Measurements from ENCODE around the gene KLHL6.

The KLHL6 gene

DNA sequence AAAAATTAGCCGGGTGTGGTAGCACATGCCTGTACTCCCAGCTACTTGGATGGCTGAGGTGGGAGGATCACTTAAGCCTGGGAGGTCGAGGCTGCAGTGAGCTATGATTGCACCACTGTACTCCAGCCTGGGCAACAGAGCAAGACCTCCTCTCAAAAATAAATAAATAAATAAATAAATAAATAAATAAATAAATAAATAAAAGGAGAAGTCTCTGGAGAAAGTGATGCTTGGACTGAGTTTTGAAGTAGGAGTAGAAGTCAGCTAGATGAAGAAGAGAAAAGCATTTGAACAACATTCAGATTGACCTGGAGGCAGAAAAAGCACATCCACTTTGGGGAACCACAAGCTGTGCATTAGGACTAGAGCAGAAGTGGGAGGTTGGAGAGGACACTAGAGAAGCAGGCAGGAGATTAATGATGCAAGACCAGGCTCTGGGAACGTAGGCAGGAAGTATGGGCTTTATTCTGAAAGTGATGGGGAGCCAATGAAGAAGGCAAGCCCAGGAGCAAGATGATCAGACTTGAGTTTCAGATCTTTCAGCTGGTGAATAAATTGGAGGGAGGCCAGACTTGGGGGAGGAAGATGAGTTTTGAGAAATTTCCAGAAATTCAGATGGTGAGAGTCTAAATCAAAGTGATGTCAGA, 48.7 kb downstream of the KLHL6 start:
- no peak for DNase-seq (ENCODE audit: low spot score)

DNA sequence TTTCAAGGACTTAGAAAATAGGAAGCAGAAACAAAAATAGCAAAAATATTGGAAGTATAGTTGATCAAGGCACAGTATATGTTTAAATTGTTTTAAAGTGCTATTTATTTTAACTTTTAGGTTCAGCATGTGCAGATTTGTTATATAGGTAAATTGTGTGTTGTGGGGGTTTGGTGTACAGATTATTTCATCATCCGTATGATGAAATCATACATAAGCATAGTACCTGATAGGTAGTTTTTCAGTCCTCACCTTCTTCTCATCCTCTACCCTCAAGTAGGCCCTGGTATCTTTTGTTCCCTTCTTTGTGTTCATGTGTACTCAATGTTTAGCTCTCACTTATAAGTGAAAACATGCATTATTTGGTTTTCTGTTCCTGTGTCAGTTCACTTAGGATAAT, 50.9 kb downstream of the KLHL6 start:
- no peak for DNase-seq (ENCODE audit: low spot score)

DNA sequence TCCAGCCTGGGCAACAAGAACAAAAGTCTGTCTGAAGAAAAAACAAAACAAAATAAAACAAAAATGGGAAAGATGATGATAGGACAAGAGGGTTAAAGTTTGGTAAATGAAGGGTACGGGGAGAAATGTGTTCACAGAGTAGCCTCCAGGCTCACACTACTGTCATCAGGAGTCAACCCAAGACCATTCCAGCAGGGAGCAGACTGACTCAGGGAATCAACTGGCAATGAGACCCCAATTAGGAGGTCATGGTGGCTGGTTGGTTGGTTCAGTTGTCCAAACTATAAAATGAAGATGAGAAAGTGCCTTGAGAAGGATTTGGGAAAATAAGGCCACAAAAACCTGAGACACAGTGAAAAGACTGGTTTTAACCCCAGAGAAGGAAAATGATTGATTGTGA, 51.8 kb downstream of the KLHL6 start:
- no peak for DNase-seq (ENCODE audit: low spot score)

DNA sequence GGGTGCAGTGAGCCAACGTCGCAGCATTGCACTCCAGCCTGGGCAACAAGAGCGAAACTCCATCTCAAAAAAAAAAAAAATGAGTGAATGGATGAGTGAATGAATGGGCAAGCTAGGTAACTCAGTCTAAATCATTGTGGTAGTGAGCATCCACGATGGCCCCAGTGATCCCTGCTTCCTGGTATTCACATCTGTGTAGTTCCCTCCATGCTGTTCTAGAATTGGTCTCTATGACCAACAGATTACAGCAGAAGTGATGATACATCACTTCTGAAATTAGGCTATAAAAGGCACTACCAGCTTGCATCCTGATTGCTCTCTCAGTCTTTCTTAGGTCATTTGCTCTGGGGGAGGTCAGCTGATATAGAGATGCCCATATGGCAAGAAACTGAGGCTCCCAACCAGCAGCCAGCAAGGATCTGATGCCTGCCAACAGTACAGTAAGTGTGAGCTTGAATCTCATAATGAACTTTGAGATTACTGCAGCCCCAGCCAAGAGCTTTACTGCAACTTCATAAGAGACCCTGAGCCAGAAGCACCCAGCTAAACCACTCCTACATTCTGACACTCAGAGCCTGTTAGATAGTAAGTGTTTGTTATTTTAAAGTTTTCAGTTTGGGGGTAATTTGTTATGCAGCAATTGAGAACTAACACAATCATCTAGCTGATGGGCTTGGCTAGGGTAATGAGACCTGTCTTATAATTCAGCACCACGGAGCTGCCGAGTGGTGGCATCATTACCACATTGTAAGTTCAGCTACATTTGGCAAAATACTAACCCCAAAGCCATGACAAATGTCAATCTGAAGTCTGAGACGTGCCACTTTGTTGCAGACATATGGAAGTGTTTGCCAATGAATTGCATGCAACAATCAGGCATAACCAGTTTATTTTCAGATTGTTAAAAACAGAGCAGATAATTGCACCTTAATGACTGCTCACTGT, 53.0 kb downstream of the KLHL6 start:
- DNase-seq (ENCODE audit: low spot score), result peak; percentile 35

DNA sequence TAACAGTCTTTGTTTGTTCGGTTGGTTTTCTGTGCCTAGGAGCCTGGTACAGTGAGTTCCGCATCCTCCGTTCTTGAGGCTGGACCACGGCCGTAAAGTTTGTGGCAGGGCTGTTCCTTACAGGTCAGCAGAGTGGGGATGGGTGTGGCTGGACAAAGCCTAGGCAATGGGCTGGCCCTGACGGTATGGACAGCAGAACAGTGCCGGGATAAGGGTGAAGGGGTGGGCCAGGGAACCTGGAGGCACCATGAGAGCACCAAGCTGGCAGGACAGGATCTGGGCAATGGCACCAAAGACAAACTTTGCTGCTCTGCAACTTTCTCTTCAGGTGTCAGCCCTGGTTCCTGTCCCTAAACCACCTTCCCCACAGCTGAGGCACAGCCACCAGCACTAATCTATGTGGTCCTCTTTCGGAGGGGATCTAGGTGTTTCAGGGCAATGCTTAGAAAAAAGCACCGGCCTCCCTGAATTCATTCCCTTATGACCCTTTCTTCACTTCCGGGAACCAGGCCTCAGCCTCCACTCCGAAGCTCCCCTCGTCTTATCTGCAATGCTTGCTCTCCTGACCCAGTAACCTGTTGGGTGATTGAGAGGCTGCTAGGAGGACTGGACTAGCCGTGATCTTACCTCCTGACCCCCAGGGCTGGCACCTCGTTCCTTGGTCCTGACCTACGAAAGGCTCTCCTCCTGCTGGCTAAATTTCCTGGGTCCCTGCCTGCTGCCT, 54.4 kb downstream of the KLHL6 start:
- DNase-seq (ENCODE audit: low spot score), result no peak

DNA sequence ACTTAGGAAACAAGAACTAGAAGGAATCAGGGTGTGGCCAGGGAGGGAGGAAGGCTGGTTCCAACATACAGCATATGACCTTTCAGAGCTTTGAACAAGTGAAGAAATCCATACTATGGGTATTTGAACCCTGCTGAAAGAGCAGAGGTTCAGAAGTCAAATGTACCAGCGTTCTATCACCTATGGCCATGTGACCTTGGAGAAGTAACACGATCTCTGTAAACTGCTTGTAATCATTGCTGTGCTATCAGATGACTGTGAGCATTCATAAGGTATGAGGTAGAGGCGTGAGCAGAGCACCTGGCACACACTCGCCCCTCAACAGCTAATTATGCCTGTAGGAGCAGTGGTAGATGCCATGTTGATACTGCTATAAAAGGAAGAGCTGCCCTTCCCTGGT, 55.2 kb downstream of the KLHL6 start:
- DNase-seq (ENCODE audit: low spot score), result no peak

DNA sequence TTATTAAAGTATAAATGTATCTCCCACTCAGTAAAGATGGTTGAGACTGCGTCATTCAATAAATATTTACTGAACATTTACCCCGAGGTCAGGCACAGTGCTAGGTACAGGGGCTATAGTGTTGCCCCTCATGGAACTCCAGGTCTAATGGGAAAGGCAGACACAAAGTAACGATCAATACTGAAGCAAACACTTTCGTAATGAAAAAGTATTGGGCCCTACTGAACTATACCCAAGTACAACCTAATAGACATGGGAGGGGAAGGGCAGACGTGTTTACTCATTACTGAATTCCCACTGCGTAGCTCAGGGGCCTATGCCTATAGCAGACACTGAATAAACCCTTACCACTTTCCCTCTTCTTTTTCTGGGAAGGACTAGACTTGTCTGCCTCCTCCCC, 56.9 kb downstream of the KLHL6 start:
- no peak for DNase-seq (ENCODE audit: low spot score)

DNA sequence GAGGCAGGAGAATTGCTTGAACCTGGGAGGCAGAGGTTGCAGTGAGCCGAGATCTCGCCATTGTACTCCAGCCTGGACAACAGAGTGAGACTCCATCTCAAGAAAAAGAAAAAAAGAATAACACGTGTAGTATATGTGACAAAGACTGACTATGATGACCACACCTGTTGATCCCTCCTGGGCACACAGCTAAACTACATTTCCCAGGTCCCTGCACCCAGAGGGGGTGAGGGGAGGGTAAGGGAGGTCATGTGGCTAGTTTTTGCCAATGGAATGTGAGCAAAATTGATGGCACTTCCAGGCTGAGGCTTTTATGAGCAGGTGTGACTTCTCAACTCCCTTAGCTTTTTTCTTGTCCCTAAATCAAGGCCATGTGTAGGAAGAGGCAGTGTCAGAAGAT, 58.2 kb downstream of the KLHL6 start:
- DNase-seq (ENCODE audit: low spot score), result no peak

DNA sequence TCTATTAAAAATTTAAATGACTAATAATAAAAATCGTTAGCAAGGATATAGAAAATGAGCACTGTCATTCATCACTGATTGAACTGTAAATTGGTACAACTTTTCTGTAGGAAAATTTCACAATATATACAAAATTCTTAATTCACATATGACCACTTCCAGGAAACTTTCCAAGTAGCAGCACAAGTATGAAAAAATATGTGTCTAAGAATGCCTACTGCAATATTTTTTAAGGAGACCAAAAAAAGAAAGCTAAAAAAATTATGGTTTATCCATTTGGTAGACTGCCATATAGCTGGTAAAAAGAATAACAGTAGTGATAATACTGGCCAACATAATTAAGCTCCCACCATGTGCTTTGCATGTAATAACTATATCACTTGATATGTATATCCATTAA, 59.2 kb downstream of the KLHL6 start:
- DNase-seq (ENCODE audit: low spot score), result no peak

DNA sequence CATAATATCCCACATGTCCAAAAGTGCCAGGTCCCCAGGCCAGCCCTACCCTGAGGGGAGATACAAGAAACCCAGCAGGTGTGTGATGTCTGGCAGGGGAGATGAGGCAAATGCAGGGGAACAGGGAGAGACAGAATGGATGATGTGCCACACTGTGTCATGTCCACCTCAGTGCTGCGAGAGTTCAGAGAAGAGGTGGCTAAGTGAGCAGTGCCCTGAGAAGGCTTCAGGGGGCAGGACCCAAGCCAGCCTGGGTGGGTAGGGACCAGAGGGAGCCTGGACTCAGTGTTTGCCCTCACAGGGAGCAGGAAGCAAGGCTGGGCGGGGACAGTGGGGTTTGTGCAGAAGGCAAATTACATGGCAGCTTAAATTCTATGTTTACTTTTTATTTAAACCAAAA, 61.2 kb downstream of the KLHL6 start:
- no peak for DNase-seq (ENCODE audit: low spot score)

DNA sequence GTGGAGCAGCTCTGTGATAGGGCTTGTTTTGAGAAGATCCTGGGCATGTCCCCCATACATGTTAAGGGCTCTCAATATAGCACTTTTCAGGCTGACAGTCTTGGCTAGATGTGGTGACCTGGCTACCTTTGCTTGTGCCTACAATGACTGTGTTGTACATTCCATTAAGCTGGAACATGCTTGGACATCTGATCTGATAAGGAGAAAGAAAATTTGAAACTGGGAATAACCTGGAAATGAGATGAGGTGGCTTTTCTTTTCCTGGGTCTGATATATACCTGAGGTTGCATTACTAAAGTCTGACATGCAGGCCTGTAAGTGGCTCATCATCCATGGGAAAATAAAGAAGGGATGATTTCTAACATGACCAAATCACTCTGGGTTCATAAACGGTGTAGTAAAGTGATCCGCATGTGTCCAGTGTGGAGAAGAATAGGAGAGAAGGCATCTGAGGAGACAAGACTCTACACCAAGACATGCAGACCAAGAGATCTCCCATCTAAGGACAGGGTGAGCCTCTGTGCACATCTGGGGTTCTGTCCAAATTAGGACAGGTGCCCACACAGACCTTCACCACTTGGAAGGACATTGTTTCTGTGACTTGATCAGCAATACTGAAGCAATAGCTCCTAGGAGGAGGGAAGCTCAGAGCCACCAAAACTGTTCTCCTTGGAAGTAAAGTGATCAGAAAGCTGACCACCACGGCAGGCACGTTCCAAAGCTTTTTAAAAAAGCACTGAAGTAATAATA, 62.0 kb downstream of the KLHL6 start:
- no peak for DNase-seq (ENCODE audit: low spot score)

DNA sequence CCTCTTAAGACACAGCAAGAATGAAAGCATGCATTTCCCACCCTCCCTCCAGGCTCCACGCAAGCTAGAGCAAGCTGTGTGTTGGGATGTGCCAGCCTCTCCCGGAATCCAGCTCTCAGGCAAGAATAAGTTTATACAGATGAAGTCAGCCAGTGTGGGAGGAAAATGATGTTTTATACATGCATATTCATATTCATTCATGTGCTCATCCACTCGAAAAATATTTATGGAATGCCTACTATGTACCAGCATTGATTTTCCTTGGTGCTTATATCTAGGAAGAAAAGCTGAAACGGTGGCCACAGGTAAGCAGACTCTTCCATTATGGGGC, 62.7 kb downstream of the KLHL6 start:
- DNase-seq (ENCODE audit: low spot score), result no peak

DNA sequence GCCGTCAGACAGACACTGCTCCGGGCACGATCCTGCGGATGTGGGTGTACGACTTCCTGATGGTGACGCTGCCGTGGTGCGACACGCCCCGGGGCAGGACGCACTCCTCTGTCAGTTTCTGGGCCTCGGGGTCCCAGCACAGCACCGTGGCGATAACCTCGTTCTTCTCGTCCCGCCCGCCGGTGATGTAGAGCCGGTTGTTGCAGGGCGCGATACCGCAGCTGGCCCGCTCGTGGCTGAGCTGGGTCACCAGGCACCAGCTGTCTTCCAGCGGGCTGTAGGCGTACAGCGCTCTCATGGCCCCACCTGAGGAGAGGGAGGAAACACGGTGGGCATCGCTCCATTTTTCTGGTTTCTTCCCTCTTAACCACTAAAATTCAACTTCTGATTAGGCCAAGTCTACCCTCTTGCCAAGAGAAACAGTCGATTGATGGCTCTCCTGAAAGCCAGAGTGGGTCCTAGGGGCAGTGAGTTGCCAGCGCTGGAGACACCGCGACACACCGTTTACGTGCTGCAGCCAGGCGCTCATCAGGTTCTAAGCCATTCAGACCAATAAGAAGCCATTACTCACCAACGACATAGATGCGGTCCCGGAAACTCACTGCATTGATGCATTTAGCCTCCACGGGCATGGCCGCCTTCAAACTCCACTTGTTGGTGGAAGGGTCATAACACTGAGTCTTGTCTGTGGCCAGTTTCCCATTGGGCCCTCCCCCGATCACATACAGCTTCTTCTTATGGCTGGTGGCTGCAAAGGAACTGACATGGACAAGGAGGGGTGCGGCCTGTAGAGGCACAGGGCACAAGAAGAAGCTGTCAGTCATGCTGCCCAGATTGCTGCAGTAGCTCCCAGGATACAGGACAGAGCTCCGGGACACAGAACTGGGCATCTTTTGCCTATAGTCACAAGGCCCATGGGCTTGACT, 63.3 kb downstream of the KLHL6 start:
- no peak for DNase-seq (ENCODE audit: low spot score)

DNA sequence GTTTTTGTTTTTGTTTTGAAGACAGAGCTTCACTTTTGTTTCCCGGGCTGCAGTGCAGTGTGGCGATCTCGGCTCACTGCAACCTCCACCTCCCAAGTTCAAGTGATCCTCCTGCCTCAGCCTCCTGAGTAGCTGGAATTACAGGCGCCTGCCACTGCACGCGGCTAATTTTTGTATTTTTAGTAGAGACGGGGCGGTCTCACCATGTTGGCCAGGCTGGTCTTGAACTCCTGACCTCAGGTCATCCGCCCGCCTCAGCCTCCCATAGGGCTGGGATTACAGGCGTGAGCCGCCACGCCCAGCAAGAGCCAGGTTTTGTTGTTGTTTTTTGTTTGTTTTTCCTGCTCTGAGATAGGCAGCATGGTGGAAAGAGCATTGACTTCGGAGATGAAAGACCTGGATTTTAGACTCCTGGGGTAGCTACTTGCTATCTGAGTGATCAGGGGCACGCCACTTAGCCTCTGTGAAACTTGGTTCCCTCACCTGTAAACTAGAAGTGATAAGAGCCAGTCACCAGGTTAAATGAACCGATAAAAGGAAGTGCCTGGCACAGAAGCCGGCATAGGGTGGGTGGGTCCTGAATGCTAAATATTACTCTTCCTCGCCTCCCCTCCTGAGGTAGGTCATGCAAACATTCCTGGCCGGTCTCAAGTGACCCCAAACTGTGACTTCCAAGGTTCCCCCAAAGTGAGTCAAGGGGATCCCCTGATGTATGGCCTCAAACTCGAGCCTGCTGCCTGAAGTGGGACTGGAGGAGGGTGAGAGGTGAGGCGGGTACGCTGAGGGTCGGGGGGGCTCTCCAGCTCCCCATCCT, 64.2 kb downstream of the KLHL6 start:
- DNase-seq (ENCODE audit: low spot score), result no peak

DNA sequence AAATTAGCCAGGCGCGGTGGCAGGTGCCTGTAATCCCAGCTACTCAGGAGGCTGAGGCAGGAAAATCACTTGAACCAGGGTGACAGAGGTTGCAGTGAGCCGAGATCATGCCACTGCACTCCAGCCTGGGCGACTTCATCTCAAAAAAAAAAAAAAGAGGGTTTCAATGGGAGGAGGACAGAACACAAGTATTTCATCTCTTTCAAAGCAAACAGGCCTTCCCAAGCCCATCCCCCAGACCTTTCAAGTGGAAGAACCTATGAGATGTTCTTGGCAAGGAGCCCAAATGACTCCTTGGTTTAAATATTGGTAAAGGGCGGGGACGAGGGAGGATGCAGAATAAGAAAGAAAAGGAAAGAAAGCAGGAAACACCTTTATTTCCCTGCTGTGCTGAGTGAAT, 64.9 kb downstream of the KLHL6 start:
- no peak for DNase-seq (ENCODE audit: low spot score)

DNA sequence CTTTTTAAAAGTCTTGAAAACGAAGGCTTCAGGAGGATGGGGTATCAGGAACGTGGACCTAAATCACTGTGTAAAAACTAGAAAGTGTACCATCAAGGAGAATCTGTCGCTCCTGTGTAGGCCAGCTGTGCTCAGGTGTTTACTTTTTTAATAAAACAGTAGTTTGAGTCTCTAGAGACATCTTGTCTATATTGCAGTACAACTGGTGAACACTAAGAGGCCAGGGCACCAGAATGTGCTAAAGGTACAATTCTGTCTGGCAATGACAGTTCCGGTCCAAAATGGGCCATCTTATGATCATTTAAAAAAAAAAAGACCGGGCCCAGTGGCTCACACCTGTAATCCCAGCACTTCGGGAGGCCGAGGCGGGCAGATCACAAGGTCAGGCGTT, 65.3 kb downstream of the KLHL6 start:
- DNase-seq (ENCODE audit: low spot score), result no peak

DNA sequence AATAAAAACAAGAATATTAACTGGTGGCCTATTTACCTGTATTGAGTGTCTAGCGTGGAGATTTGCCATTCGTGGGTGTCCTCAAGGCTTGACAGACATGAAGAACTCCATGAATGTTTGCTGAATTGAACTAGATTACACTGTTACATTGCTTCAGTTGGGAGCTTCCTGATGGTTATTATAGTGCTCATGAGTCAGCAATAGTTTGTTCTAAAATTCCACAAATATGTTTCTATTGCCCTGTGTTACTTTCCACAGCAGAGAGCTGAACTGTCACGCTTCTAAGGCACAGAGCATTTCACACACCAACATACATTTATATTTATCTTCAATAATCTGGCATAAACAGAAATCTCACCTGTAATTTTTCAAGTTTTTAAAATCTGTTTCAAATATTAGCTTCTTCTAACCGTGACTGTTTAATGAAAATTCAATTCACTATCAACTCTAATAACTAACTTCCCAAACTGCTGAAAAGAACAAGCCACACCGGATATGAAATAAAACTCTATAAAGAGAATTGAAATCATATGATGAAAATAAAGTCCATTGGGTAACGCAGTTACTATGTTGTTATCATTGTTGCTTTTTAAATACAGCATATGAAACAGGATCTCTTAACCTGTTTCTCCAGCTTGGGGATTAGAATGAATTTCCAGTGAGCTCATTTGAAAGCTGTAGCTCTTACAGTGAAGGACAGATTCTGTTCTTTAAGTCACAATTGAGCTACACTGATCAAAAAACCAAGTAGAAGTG, 65.9 kb downstream of the KLHL6 start:
- DNase-seq (ENCODE audit: low spot score), result peak; percentile 18

DNA sequence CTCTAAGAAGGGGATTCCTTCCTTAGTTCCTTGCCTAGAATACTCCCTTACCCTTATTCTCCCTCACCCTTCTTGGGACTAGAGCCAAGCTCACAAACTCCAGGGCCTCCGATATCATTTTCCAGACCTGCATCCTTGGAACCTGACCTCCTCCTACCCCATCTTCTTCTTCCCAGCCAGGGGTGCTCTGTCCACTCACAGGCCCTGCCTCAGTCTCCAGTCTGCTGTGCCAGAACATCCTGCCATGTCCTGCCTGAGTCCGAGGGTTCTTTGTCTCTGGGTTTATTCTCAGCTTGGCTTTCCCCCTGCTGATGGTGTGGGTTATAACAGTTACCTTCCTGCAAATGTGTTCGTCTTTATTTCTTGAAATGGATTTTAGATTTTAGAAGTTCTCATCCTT, 67.2 kb downstream of the KLHL6 start:
- no peak for DNase-seq (ENCODE audit: low spot score)

DNA sequence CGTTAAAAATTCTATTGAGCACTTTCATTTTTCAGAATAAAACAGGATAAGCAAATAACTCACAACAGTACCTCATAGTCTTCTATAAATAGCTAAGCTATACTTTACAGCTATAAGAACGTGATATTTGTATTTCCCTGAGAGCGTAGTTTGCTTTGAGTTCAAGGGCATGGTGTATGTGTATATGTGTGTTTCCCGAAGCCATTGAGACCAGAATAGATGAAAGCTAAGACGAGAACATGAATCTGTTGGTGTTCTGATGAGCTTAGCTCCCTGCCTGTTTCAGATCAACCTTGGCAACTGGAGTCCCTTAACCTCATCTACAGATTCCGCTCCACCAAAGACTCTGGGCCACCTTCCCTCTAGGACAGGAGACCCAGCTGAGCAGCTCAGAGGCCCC, 67.6 kb downstream of the KLHL6 start:
- DNase-seq (ENCODE audit: low spot score), result no peak

DNA sequence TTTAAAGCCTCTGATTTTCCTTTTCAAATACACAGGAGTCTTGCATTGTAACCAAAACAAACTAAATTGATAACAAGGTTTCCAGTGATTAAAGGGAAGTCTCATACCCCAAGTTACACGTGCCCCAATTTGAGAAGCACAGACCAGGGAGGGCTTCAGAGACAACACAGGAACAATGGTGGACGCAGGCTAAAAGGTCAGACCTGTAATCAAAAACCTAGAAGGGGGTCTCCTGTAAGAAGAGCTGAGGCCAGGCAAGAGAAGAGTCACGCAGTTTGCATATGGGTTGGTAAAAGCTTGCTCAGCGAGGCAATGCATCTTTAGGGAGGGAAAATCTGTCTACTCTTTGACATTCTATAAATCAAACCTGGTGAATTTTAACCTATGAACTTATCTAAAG, 68.5 kb downstream of the KLHL6 start:
- DNase-seq (ENCODE audit: low spot score), result no peak

All from AG08395 (cell line).